Measurements from ENCODE around the gene REELD1.

DNA sequence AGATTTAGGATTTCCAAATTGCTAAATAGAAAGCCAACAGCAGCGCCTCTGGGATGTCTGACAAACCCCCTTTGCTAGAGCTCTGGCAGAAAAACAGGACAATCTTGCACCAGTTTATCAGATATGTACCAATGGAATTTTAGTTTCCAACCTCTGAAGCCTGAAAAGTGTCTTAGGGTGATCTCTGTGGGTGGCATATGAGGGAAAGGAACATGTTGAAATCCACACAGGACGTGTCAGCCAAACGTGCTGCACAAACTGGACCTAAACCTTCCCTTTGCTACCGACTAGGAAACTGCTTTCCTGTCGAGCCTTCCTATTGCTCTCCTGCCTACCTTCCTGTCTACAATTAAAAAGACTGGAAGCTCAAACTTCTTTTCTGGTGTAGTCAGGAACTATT is 53.5 kb downstream of the REELD1 start:
- TF ChIP-seq POLR2AphosphoS5 (IDR thresholded peaks at IDR 0.05; ENCODE audit: low read depth, low read length) (no peak), SIN3A (IDR thresholded peaks at IDR 0.05; ENCODE audit: borderline replicate concordance, insufficient read depth, low read length) (no peak)
